Esophagus muscularis mucosa (tissue), 4 donors: ENCODE results near the gene CES2.

Source experiments
- CTCF ChIP-seq, 3 experiments: fragments of 200-600 bp in 2 of 3; fragments of 450-650 bp in 1 of 3; sonication (generic) in 2 of 3; IDR thresholded peaks; one replicate each; pipeline ENCODE4 v1.5.1; 2017 to 2019; ENCODE audit warnings: antibody characterized with exemption in 3 of 3, mild to moderate bottlenecking in 2 of 3, moderate library complexity in 1 of 3
- EP300 ChIP-seq: sonication (generic); formaldehyde crosslinking; IDR thresholded peaks from one replicate; pipeline ENCODE4 v1.6.1; 2017; ENCODE audit warnings: antibody characterized with exemption
- POLR2AphosphoS5 ChIP-seq, 2 donors: sonication (generic); formaldehyde crosslinking; IDR thresholded peaks; one replicate each; pipeline ENCODE4 v1.6.1; 2017; ENCODE audit warnings: antibody characterized with exemption in 2 of 2

GRCh38 chr16:66914541-66914940 lies 20.8 kb upstream of the CES2 start:
- no peak for TF ChIP-seq POLR2AphosphoS5 (IDR thresholded peaks at IDR 0.05)
- no peak for TF ChIP-seq CTCF (IDR thresholded peaks at IDR 0.05)
- no peak for TF ChIP-seq EP300
